Stimulated activated CD8-positive, alpha-beta memory T cell treated with anti-CD3 and anti-CD28 coated beads, Interleukin-15, amount 100 ng/mL, for 1 hour (primary cell): ENCODE results near the gene TGFB2.

ENCODE experiments used
- DNase-seq: peaks from one replicate; pipeline ENCODE4 v3.0.0-alpha.2; 2020; ENCODE audit warnings: low read depth

The TGFB2 gene

DNA sequence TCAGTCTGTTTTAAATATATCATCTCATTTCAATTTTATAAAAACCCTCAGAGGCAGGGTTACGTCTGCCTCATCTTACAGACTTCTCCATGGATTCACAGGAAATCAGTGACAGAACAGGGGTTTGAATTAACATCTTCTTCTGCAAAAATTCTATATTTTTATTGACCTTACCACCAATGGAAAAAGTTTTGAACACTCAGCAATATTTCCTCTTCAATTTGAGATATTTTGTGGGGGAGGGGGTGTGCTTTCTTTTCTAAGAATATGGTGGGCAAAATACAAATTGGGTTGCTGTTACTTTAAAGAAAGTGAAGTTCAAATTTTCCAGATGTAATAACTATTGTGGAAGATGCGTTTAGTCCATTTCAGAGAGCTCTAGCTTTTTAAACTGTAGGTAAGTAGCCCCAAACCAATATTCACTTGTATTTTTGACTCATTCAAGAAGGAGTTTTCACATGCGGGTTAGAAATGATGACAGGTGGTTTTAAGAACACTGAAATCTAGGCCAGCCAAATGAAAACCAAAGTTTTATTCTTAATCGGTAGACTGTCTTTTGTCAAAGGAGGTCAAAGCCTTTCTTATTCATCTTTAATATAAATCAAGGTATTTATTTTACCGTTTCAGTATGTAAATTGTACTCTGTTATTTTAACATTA lies 17.4 kb downstream of the TGFB2 start:
- DNase-seq = no peak

DNA sequence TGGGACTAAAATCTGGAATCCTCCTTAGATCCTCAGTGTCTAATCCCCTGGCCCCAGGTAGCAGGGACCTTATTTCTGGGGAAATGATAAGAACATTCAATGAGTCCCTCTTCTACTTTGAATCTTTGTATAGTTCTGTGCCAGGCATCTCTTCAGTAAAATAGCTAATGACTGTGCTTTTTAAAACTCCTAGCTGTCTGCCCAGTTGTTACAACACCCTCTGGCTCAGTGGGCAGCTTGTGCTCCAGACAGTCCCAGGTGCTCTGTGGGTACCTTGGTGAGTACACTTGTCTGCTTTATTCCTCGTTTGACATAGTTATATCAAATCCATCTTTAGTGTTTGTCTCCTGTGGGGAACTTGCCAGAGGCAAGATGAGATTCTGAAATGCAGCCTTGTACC lies 18.0 kb downstream of the TGFB2 start:
- DNase-seq = no peak

DNA sequence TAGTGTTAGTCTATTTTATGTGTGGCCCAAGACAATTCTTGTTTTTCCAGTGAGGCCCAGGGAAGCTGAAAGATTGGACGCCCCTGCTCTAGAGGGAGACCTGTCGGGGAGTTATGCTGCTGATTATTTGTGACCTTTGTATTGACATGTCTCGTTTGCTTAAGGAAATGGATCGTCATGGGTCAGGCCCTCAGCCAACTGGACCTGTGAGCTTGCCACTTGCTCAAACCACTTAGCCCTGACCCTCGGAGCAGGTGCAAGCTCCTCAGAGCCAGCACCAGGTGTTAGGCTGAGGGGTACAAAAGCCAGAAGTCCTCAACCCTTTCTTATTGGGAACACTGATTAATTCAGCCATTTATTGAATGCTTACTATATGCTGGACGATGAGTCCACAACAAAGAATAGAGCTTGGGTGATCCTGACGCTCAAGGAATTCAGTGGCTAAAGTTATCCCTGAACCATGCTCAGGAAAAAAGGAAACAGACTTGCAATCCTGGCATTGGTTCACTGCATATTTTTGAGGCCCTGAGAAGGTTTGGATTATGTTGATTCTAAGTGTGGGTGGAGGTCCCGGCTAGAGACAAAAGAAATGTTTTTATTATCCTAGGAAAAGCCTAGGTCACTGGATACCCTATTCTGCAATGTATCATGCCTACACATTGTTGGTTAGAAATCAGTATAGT lies 19.0 kb downstream of the TGFB2 start:
- DNase-seq = no peak

DNA sequence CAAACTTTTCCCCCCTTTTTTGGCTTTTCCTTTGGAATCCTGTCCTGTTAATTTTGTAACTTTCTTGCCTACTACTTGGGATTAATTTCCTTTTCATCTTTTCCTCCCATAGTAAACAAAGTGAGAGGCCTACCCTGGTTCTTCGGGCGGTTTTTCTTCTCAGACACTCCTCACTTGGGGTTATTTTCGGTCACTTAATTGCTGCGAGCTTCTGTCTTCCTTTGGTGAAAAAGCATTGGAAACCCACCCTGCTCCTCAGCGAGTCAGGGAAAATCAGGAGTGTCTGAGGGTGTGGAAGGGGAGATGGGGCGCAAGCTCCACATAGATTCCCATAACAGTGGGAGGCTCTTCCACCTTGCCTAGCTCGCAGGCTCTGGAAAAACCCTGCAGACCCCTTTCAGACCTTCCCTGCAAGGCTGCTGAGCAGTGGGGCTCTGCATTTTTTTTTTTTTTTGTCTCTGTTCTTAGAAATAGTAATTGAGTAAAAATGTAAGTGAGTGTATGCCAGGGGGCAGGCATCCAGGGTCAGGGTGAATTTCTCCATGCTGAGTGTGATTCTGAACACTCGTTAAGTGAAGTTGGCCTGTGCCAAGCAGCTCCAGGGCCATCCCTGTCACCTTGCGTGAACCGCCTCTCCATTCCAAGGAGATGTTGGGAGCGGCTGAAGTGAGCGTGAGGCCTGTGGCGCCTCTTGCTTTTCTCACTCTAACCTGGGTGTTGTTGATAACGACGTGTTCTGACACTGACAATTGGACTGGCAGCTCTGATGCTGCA lies 20.3 kb downstream of the TGFB2 start:
- DNase-seq = no peak

DNA sequence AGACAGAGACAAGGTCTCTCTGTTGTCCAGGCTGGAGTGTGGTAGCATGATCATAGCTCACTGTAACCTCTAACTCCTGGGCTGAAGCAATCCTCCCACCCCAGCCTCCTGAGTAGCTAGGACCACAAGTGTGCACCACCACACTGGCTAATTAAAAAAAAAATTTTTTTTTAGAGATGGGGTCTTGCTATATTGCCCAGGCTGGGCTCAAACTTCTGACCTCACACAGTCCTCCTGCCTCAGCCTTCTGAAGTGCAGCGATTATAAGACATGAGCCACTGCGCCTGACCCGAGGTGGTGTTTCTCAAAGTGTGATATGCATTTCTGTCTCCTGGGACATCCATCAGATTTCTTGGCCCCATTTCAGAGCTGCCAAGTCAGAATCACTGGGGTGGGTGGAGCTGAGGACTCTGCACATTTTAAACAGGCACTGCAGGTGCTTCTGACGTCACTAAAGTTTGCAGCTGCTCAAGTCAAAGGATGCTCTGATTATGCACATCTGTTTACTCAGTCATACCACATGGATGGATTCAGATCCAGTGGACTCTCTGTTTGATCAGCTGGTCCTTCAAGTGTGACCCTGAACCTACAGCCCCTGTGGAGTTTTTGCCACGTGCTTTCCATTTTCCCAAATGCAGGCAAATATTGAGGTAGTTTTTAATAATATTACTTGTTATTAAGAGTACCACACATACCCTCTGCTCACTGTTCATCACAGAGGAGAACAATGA lies 21.4 kb downstream of the TGFB2 start:
- no peak for DNase-seq

DNA sequence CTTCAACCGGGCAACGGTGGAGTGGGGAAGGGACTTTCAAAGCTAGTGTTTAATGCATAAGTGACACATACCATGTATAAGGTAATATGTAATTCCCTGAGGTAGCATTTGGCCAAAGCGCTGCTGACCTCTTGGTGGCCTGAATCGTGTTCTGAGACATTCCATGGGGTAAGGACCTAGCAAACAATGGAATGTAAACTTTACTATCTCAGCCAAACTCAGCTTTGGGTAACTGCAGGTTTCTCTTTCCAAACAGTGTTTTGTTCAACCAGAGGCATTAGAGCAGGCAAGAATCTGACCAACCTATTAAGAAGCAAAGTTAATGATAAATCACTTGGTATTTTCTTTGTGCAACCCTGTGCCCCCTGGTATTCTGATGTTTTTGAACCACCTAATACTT lies 22.0 kb downstream of the TGFB2 start:
- DNase-seq = no peak

DNA sequence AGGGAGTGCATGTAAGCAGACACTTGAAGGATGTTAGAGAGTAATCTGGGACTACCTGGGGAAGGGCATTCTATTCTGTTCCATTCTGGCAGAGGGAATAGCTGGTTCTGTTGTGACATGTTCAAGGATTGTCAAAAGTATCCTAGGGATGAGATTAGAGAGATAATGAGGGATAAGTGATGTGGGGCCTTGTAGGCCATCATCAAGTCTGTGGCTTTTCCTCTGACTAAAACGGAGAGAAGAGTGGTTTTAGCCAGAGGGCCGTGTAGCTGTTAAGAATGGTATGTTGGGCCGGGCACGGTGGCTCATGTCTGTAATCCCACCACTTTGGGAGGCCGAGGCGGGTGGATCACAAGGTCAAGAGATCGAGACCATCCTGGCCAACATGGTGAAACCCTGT lies 23.6 kb downstream of the TGFB2 start:
- no peak for DNase-seq

DNA sequence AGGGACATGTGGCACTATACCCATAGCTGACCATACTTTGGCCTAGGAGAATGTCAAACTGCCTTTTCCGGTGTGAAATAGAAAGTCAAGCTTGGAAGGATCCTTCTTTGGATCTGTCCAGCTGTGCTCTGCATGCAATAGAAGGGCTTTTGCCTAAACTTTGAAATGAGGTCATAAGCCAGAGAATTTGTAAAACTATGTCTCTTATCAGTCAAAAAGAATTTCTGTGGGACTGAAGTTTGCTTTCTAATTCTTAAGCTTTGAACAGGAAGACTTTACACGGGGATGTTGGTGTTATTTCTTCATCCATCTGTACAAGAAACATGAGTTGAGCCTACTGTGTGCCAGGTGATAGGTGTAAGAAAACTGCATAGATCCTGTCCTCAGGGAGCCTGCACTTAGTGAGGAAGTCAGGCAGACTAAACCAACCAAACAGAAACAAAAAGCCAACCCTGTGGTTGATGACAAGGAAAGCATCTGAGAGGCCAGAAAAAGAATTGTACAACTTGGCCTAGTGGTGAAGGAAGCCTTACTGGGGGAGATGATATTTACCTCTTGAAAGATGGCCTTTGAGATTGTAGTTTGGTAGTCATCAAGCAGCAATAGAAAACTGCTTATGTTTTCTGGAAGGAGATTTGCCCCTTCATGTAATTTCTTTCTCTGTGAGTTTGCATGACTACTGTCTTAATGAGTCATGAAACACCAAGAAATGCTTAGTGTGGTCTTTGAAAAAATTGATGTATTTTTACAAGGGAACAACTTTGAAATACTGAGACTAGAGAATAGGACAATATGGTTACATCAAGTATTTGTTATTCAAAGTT lies 24.8 kb downstream of the TGFB2 start:
- no peak for DNase-seq

DNA sequence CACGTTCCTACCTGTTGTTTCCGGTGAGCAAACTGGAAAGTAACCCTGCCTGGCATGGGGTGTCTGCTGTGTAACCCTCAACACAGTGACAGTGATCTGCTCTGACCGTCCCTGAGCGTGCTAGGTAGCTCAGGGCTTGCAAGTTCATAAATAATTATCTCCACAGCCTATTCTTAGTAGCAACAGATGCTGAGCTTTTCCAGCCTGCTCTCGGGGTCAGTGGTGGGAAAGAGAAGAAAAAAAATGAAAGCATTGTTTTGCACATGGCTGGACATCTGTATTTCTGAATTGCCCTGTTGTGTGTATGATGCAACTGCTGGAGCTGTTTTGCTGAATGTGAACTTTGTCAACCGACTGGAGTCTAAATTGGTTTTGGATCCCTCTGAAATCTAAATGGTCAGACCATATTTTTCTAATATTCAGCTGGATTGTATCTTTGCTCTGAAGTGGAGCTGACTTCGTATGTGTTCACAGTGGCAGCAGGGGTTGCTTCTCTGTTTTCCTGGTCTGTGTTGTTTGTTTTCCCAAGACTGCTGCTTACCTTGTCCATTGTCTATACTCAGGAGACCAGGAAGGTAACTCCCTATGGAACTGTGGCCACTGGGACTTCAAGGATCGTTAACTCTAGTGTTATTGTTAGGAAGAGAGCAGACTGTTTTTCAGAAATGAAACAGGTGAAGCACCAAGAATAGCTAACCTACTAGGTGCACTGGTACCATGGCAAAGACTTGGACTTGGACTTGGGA lies 27.0 kb downstream of the TGFB2 start:
- no peak for DNase-seq

DNA sequence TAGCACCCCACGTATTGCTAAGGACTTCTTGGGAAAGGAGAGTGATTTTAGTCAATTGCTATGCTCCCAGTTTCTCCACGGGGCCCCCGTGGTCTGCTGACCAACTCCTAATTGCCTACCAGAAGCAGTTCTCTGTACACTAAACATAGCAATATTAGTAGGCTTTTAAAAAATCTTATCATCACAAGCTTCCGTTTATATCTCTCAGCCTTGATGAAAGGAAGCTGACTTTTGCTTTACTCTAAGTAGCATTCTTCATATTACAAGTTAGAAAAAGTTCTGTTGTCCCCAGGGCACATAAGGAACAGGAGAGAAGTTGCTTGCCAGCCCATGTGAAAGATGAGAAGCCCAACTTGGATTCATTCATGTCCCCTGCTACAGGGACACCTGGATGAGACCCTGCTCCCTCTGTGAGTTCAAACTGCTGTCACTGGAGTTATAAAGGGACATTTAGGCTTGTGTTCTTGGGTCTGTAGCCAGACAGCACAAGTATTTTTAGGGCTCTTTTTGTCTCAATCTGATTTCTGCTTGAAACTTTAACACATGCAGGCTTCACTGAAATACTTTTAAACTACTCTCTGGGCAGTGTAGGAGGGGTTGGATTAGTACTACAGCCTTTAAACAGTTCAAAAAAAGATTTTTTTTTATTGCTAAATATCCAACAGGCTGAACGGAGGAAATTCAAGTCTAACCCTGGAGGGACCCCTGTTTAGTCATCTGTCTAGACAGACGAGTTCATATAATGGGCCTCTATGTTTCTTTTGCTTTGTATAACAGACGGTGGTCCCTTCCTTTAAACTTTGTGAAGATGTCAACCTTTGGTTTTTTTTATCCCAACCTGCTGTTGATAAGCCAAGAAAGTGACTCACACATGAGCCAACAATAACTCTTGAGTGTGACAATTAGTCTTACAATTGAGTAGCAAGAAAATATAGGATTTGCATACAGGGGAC lies 29.5 kb downstream of the TGFB2 start:
- no peak for DNase-seq

DNA sequence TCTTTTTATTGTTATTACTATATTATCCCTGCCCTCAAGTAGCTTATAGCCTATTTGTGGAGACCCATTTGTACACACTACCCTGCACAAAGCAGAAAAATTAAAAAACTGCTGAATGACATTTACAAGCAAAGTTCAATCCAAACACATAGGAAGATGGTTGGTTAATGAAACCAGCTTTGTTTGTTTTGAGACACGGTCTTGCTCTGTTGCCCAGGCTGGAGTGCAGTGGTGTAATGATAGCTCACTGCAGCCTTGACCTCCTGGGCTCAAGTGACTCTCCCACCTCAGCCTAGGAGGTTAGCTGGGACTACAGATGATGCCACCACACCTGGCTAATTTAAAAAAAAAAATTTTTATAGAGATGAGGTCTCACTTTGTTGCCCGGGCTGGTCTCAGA lies 31.6 kb downstream of the TGFB2 start:
- DNase-seq = no peak

DNA sequence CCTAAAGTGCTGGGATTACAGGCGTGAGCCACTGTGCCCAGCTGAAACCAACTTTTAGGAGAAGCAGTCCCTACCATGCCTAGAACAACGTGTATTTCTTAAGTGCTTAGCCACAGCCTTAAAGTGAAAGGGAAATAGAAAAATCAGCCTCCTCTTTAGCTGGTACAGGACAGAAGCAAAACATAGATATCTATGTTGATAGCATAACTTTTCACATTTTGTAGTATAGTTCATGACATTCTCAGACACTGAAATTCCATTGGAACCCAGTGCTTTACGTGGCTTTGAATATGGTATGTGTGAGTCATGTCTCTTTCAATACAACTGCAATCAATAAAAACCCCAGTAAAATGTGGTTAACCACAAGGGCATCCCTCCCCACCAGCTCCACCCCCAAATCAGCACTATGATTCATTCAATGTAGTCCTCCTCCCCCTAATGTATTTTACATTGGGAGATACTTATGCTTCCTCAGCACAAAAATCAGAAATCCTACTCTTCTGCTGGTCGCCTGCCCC lies 32.1 kb downstream of the TGFB2 start:
- DNase-seq = peak; percentile 12

DNA sequence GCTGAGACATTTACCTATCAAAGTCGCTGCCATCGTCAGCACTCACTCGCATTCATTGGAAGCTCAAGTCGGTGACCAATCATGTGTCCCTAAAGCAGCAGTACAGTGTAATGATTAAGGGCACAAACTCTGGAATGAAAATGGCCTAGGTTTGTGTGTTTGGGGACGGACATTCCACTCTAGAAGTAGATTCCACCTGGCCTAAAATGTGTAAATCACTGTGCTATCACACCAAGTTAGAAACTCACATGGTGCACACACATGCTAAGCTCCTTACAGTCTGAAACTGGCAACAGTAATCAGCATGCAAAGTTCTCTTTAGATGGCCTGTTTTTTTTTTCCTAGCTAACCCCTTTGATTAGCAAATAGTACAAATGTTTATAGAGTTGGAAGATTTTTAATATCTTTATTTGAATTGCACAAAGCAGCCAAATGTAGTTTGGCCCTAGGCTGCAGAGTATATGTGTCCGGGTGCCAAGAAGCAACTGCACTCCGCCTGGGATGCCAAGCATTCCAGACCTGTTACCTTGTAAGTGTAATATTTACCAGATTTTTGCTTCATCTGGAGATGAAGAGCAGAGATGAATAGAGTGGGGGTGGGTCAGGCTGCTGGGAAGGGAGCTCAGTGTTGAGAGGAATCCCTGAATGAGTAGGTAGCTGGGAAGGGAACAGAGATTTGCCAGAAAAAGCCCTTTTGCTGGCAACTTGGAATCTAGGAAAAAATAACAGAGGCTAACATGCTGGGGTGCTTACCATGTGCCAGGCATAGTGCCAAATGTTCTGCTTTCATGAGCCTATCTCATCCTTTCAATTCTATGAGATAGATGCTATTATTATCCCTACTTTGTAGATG lies 35.2 kb downstream of the TGFB2 start:
- DNase-seq = no peak

DNA sequence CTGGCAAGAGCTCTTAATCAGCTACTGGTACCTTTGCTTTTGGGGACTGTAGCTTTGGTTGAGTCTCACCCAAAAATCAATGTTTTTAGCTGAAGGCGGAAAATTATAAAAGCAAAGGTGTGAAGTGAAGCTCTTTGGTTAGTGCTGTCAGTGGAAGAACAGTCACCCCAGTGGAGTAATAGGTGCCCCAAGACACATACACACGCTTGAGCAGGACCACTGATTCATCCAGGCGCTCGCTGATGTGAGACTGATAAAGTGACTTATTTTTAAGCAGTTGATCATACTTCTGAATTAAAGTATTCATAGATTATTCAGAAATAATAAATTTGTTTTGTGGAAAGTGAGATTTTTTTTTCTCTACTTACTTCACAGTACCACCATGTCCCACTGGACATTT lies 37.1 kb downstream of the TGFB2 start:
- no peak for DNase-seq

DNA sequence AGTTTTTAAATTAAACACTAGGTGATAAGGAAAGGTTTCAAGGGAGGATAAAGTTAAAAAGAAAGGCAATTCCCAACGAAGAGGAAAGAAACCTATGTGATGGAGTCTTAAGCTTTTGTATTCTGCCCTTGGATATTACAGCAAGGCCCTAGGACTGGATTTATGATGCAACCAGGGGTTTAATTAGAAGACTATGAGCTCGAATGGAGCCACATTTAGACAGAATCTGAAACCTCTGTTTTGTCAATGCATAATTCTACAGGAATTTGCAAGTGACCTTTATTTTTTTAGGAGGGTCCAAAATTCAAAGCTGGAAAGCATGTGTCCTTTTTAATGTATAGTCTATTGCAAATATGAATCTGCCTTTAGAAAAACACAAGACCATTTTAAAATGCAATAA lies 37.9 kb downstream of the TGFB2 start:
- DNase-seq = no peak

DNA sequence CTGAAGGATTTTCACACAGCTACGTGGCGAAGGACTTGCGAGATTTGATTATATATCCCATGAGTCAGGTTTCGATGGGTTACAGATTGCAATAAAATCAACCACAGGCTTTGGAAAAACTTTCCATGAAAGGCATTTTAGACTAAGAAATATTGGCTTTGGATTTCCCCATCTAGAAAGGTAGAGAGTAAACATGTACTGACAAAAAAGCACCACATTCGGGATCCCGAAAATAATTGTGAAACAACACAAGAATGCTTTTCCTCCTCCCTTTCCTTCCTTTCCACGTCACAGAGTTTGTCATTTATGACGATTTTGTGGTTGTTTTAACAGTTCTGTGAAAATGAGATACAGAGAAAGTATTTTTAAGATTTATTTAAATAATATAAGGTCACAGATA lies 38.5 kb downstream of the TGFB2 start:
- DNase-seq = no peak

DNA sequence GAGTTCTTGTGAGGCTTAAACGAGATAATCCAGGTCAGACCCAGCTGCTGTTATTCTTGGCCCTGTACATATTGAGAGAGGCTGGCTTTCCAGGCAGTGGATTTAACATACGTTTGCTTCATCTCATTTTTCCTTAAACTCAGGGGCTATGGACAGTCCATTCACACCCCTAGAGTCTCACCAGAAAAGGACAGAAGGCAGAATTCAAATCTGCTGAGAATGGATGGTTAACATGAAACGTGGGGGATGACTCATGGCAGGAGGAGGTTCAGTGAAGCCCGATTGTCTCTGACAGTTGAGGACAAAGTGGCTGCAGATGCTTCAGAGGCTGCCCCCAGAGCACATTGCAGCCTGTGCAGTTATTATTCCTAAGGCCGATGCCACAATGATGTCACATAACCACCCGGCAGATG lies 39.5 kb downstream of the TGFB2 start:
- no peak for DNase-seq

DNA sequence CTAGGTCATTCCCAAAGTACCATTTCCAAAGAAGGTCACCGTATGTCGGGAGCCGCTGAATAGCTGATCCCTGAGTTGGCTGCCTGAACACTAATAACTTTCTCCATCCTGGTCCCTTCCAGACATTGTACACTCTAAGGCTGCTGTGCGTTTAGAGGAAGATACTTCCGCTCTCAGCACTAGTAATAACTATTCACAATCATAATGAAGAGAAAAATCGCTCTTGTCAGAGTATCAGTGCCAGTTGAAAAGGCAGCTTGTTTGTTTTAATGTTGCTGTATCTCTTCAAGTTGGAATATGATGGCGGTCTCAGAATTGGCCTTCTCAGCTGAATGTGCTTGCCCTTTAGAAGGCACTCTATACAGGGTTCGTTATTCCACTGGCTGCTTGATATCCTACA lies 43.5 kb downstream of the TGFB2 start:
- no peak for DNase-seq

DNA sequence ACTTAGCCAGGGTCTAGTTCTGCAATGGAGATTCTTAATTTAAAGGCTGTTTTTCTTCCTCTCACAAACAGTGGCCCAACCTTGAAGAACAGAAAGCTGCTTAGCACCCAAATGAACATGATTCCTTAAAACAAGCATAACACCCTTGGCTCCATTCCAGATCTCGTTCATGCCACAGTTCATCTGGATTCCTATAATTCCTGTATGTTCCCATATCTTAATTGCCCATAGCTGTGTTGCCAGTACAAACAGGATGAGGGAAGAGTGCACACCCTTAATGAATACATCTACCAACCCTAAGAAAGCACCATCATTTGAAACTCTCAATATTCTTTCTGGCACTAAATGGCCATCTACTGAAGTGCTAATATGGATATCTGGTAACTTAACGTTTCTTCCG lies 45.5 kb downstream of the TGFB2 start:
- no peak for DNase-seq
